Panc1 (cell line): ENCODE data around the gene MRPL51. TPM values are rescaled to one million over a fixed set of nuclear protein-coding genes. Genes with fewer than 3 reads are reported as not detected.

Source experiments
- ATAC-seq: fragments of 200-7000 bp; cut with Tn5 transposase; 2 replicates; pipeline ENCODE4 v1.9.1; 2020; ENCODE audit warnings: mild to moderate bottlenecking, moderate library complexity
- BruUV-seq: library from RNA; stranded (reverse); fragments of 400-500 nt; replicated peaks from 2 replicates; lab custom pipeline; 2021; lab: Mats Ljungman, UMichigan
- CTCF ChIA-PET: fragments of 300-600 bp; sonication (Branson Sonifier 250); formaldehyde crosslinking; loops from one replicate; lab custom pipeline; 2022; ENCODE audit warnings: antibody characterized with exemption; lab: Charles Lee
- POLR2A ChIA-PET: fragments of 300-600 bp; sonication (Branson Sonifier 250); formaldehyde crosslinking; loops from one replicate; lab custom pipeline; 2022; ENCODE audit warnings: antibody characterized with exemption; lab: Charles Lee
- DNase-seq: peaks from one replicate; pipeline ENCODE4 v3.0.0-alpha.2; 2010; ENCODE audit warnings: low read depth, low spot score
- H3K27ac ChIP-seq: 2 replicates; pipeline ENCODE4 v1.5.1; 2011; ENCODE audit warnings: mild to moderate bottlenecking, low read length, inconsistent platforms
- H3K27me3 ChIP-seq: fragments of 200-500 bp; sonication (Bioruptor generic); 2 replicates; pipeline ENCODE4 v1.6.0; 2014; ENCODE audit warnings: low read length, inconsistent platforms; ENCODE audit not compliant: control insufficient read depth, insufficient read depth
- H3K36me3 ChIP-seq: fragments of 200-500 bp; sonication (Bioruptor generic); 2 replicates; pipeline ENCODE4 v1.5.1; 2014; ENCODE audit warnings: inconsistent platforms, mild to moderate bottlenecking, low read length, moderate library complexity; ENCODE audit not compliant: control insufficient read depth, insufficient read depth
- H3K4me1 ChIP-seq: 2 replicates; pipeline ENCODE4 v1.5.1; 2011; ENCODE audit warnings: inconsistent platforms, mild to moderate bottlenecking, low read length, moderate library complexity; ENCODE audit not compliant: control insufficient read depth, insufficient read depth
- H3K4me3 ChIP-seq, 2 experiments: 2 replicates each; pipeline ENCODE4 v1.5.1; 2011 to 2012; ENCODE audit warnings: low read depth in 2 of 2, low read length in 2 of 2, mild to moderate bottlenecking in 2 of 2, inconsistent platforms in 1 of 2, moderate library complexity in 1 of 2
- H3K9me3 ChIP-seq: fragments of 200-500 bp; sonication (Bioruptor generic); 2 replicates; pipeline ENCODE4 v1.5.1; 2014; ENCODE audit warnings: low read depth, mild to moderate bottlenecking, inconsistent platforms, low read length, moderate library complexity; ENCODE audit not compliant: control insufficient read depth, insufficient read depth
- POLR2AphosphoS5 ChIP-seq: IDR thresholded peaks from 2 replicates; pipeline ENCODE4 v1.6.1; 2012; ENCODE audit warnings: mild to moderate bottlenecking, low read depth, low read length, moderate library complexity
- SIN3A ChIP-seq: IDR thresholded peaks from 2 replicates; pipeline ENCODE4 v1.6.1; 2012; ENCODE audit warnings: low read depth, mild to moderate bottlenecking, low read length, moderate library complexity, borderline replicate concordance; ENCODE audit not compliant: insufficient read depth
- TCF7L2 ChIP-seq: IDR thresholded peaks from 2 replicates; pipeline ENCODE4 v1.6.1; 2011; ENCODE audit warnings: mild to moderate bottlenecking, low read depth, low read length, inconsistent platforms
- in situ Hi-C: cut with HindIII; loops from 2 replicates; pipeline ENCODE4 v1.10.0; 2016; ENCODE audit warnings: low sequenced_read_pairs, low pct_unique_long_range_greater_than_20kb
- intact Hi-C: fragments of 100-400 bp; cut with micrococcal nuclease; formaldehyde crosslinking; loops from one replicate; pipeline ENCODE4 v1.10.0; 2022; ENCODE audit not compliant: unreplicated experiment
- total RNA-seq: library from RNA; stranded (reverse); gene quantifications from one replicate; pipeline ENCODE4 v1.2.1, GENCODE V29; 2021; ENCODE audit not compliant: unreplicated experiment
- TF ChIP-seq, protein P1 (sequence below), 2 experiments: IDR thresholded peaks; 2 replicates each; pipeline ENCODE4 v1.6.1; 2011 to 2012; ENCODE audit warnings: low read depth in 2 of 2, control low read depth in 1 of 2, low read length in 1 of 2, mild to moderate bottlenecking in 1 of 2, moderate library complexity in 1 of 2; ENCODE audit not compliant: insufficient read depth in 1 of 2
- TF ChIP-seq, protein P2 (sequence below): fragments of 450-650 bp; IDR thresholded peaks from 2 replicates; pipeline ENCODE4 v1.5.1; 2017; ENCODE audit warnings: mild to moderate bottlenecking

Gene MRPL51
- total RNA-seq, 1 experiment from 2014 or later: 194 TPM

DNA sequence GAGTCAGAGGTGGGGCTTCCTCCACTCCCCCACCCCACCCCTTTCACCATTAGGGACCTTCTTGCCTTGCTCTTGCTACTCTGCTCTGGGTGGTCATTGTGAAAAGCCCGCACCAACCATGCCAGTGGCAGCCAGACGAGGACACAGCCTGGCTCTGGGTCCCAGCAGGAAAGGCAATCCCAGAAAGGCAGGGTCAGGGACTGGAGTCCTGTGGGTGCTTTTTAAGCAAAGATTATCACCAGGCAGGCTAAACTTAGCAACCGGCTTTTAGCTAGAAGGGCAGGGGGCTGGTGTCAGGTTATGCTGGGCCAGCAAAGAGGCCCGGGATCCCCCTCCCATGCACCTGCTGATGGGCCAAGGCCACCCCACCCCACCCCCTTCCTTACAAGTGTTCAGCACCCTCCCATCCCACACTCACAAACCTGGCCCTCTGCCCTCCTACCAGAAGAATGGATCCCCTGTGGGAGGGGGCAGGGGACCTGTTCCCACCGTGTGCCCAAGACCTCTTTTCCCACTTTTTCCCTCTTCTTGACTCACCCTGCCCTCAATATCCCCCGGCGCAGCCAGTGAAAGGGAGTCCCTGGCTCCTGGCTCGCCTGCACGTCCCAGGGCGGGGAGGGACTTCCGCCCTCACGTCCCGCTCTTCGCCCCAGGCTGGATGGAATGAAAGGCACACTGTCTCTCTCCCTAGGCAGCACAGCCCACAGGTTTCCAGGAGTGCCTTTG is 40.0 kb upstream of the MRPL51 start:
- CTCF ChIA-PET: interaction anchor here (0.6 kb wide), 1 partner anchor 29 kb away, joined by 4 read pairs; no protein-coding TSS in a partner anchor
- no TSS peak for BruUV-seq
- peak overlapping the region; percentile 66 to 86 for H3K4me3 ChIP-seq
- DNase-seq: no peak
- POLR2A ChIA-PET: interaction anchor here (0.5 to 0.6 kb wide), 2 partner anchors 156 to 175 kb away, joined by 6 to 11 read pairs; partner anchors contain the start of gene ZNF384
- TF ChIP-seq POLR2AphosphoS5 (no peak), TCF7L2 (no peak), SIN3A (no peak)
- TF ChIP-seq, protein P1, sequence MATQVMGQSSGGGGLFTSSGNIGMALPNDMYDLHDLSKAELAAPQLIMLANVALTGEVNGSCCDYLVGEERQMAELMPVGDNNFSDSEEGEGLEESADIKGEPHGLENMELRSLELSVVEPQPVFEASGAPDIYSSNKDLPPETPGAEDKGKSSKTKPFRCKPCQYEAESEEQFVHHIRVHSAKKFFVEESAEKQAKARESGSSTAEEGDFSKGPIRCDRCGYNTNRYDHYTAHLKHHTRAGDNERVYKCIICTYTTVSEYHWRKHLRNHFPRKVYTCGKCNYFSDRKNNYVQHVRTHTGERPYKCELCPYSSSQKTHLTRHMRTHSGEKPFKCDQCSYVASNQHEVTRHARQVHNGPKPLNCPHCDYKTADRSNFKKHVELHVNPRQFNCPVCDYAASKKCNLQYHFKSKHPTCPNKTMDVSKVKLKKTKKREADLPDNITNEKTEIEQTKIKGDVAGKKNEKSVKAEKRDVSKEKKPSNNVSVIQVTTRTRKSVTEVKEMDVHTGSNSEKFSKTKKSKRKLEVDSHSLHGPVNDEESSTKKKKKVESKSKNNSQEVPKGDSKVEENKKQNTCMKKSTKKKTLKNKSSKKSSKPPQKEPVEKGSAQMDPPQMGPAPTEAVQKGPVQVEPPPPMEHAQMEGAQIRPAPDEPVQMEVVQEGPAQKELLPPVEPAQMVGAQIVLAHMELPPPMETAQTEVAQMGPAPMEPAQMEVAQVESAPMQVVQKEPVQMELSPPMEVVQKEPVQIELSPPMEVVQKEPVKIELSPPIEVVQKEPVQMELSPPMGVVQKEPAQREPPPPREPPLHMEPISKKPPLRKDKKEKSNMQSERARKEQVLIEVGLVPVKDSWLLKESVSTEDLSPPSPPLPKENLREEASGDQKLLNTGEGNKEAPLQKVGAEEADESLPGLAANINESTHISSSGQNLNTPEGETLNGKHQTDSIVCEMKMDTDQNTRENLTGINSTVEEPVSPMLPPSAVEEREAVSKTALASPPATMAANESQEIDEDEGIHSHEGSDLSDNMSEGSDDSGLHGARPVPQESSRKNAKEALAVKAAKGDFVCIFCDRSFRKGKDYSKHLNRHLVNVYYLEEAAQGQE (IDR thresholded peaks at IDR 0.05; ENCODE audit: insufficient read depth in 1 of 2, low read depth in 2 of 2, low read length in 1 of 2): no peak
- TF ChIP-seq, protein P2, sequence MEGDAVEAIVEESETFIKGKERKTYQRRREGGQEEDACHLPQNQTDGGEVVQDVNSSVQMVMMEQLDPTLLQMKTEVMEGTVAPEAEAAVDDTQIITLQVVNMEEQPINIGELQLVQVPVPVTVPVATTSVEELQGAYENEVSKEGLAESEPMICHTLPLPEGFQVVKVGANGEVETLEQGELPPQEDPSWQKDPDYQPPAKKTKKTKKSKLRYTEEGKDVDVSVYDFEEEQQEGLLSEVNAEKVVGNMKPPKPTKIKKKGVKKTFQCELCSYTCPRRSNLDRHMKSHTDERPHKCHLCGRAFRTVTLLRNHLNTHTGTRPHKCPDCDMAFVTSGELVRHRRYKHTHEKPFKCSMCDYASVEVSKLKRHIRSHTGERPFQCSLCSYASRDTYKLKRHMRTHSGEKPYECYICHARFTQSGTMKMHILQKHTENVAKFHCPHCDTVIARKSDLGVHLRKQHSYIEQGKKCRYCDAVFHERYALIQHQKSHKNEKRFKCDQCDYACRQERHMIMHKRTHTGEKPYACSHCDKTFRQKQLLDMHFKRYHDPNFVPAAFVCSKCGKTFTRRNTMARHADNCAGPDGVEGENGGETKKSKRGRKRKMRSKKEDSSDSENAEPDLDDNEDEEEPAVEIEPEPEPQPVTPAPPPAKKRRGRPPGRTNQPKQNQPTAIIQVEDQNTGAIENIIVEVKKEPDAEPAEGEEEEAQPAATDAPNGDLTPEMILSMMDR: no peak
- H3K4me1 ChIP-seq: peaks cover 33% of the 10 kb centered on the region
- intact Hi-C loops (no loop called here), in situ Hi-C loops (no loop called here)
- no peaks in the 10 kb centered on the region for H3K9me3 ChIP-seq
- H3K36me3 ChIP-seq: peaks cover 11% of the 10 kb centered on the region
- peak overlapping the region; percentile 95 for H3K27ac ChIP-seq
- no peaks in the 10 kb centered on the region for H3K27me3 ChIP-seq
- peak; percentile 60 for ATAC-seq

DNA sequence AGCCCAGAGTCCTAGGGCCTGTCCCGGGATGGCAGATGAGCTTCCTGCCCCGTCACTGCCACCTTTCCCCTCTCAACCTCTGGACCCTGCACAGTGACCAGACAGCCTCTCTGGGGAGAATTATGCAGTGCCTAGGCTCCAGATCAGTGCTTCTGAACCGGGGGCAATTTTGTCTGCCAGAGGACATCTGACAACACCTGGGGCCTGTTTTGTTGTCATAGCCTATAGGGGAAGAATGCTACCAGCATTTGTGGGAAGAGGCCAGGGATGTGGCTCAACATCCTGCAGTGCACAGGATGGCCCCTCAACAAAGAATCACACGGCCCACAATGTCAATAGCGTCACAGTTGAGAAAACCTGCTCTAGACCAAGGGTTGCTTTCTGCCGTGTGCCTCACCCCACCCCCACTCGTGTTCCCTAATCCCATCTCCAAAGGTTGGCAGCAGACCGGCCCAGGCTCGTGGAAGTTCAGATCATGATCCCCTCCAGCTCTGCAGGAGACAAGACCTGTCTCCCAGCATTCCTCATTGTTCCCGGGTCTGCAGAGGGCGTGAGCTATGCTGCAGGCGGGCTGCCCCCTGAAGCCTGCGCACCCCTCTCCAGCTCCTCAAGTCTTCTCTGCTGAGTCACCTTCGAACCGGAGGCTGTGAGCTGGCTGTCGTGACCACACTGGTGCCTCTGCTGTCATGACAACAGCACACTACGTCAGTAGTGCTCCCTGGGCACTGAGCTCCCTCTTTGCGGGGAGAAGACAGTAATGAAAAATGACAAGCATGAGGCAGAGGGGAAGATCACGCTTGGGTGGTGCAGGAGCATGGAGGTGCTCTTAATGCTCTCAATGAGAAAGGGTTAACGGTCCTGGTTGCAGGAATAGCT is 39.2 kb upstream of the MRPL51 start:
- Histone ChIP-seq H3K27me3 (no peaks in the 10 kb centered on the region), H3K4me1 (peaks cover 27% of the 10 kb centered on the region), H3K36me3 (peaks cover 11% of the 10 kb centered on the region), H3K9me3 (no peaks in the 10 kb centered on the region), H3K4me3 (peak overlapping the region; percentile 66 to 86), H3K27ac (peak overlapping the region; percentile 95)
- TF ChIP-seq POLR2AphosphoS5 (no peak; the same call in 1 of the 2 replicates), SIN3A (no peak), TCF7L2 (no peak)
- TF ChIP-seq, protein P1 (IDR thresholded peaks at IDR 0.05; ENCODE audit: insufficient read depth in 1 of 2, low read depth in 2 of 2, low read length in 1 of 2): no peak
- TF ChIP-seq, protein P2: no peak
- ChIA-PET POLR2A (interaction anchor here (0.5 to 0.6 kb wide), 2 partner anchors 157 to 174 kb away, joined by 6 to 11 read pairs; partner anchors contain the start of gene ZNF384), CTCF (interaction anchor here (0.6 kb wide), 2 partner anchors 9 to 30 kb away, joined by 4 read pairs; no protein-coding TSS in a partner anchor)
- intact Hi-C loops (no loop called here), in situ Hi-C loops (no loop called here)
- no peak for DNase-seq
- no TSS peak for BruUV-seq
- peak; percentile 26; the same call in 1 of the 2 replicates for ATAC-seq
